GM12872 (cell line): Measurements from ENCODE around the gene COMMD3.

ENCODE experiments used
- CTCF ChIP-seq: IDR thresholded peaks from 3 replicates; pipeline ENCODE4 v1.5.1; 2011; ENCODE audit warnings: low read depth, mild to moderate bottlenecking, low read length, moderate library complexity; ENCODE audit not compliant: insufficient read depth

COMMD3 gene

GRCh38 chr10:22349755-22350154 is 33.6 kb downstream of the COMMD3 start:
- TF ChIP-seq CTCF, result no peak

- no peak for TF ChIP-seq CTCF
Measured at GRCh38 chr10:22351131-22351703, 35.0 kb downstream of the COMMD3 start.

GRCh38 chr10:22356324-22356873 is 40.2 kb downstream of the COMMD3 start:
- no peak for TF ChIP-seq CTCF

GRCh38 chr10:22363305-22363704 is 47.1 kb downstream of the COMMD3 start:
- TF ChIP-seq CTCF, result no peak

GRCh38 chr10:22364407-22365140 is 48.4 kb downstream of the COMMD3 start:
- no peak for TF ChIP-seq CTCF

GRCh38 chr10:22365233-22365632 is 49.0 kb downstream of the COMMD3 start:
- no peak for TF ChIP-seq CTCF

- no peak for TF ChIP-seq CTCF
Measured at GRCh38 chr10:22365644-22366434, 49.7 kb downstream of the COMMD3 start.
